HUES6 (cell line): ENCODE data around the gene HNRNPC.
"Not testable (repeated sequence)": the region's sequence is repeated elsewhere in the genome, so short reads cannot be mapped to it uniquely, and the experiment has no call there.

Source experiments
- H3K27ac ChIP-seq: 2 replicates; pipeline ENCODE4 v1.7.0; 2013; ENCODE audit warnings: low read depth, mild to moderate bottlenecking, low read length, inconsistent platforms
- H3K27me3 ChIP-seq: 2 replicates; pipeline ENCODE4 v1.6.1; 2013; ENCODE audit warnings: low read length; ENCODE audit not compliant: control insufficient read depth, insufficient read depth
- H3K36me3 ChIP-seq: 2 replicates; pipeline ENCODE4 v1.6.1; 2013; ENCODE audit warnings: low read length; ENCODE audit not compliant: control insufficient read depth, insufficient read depth
- H3K4me1 ChIP-seq: 2 replicates; pipeline ENCODE4 v1.6.1; 2013; ENCODE audit warnings: low read length; ENCODE audit not compliant: control insufficient read depth, insufficient read depth
- H3K4me3 ChIP-seq: 2 replicates; pipeline ENCODE4 v1.5.1; 2013; ENCODE audit warnings: low read depth, low read length
- H3K9ac ChIP-seq: one replicate; pipeline ENCODE4 v1.6.1; 2013; ENCODE audit warnings: mild to moderate bottlenecking, low read length
- H3K9me3 ChIP-seq: 2 replicates; pipeline ENCODE4 v1.6.1; 2013; ENCODE audit warnings: low read depth, low read length; ENCODE audit not compliant: control insufficient read depth, insufficient read depth

Gene HNRNPC

DNA sequence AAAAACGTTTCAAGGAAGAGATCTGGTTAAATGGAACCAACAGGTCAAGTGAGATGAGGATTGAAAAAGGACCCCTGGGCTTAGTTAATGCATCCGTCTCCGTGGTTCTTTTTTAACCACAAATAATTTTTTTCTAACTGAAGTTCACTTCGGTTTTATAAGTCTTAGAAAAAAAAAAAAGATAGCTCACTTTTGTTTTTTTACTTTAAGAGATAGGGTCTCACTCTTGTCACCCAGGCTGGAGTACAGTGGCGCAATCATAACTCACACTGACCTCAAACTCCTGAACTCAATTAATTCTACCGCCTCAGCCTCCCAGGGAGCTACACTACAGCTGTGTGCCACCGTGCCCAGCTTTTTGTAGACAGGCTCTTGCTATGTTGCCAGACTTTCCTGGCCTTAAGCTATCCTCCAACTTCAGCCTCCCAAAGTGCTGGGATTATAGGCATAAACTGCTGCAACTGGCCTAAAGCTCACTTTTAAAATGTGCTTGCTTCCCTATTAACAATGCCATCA is 11.8 kb downstream of the HNRNPC start:
- Histone ChIP-seq H3K4me3 (no peak overlapping the region), H3K9me3 (no peaks in the 10 kb centered on the region), H3K27me3 (no peaks in the 10 kb centered on the region), H3K27ac (no peak overlapping the region), H3K4me1 (peaks cover 21% of the 10 kb centered on the region), H3K9ac (no peak overlapping the region), H3K36me3 (peaks cover 91% of the 10 kb centered on the region)

DNA sequence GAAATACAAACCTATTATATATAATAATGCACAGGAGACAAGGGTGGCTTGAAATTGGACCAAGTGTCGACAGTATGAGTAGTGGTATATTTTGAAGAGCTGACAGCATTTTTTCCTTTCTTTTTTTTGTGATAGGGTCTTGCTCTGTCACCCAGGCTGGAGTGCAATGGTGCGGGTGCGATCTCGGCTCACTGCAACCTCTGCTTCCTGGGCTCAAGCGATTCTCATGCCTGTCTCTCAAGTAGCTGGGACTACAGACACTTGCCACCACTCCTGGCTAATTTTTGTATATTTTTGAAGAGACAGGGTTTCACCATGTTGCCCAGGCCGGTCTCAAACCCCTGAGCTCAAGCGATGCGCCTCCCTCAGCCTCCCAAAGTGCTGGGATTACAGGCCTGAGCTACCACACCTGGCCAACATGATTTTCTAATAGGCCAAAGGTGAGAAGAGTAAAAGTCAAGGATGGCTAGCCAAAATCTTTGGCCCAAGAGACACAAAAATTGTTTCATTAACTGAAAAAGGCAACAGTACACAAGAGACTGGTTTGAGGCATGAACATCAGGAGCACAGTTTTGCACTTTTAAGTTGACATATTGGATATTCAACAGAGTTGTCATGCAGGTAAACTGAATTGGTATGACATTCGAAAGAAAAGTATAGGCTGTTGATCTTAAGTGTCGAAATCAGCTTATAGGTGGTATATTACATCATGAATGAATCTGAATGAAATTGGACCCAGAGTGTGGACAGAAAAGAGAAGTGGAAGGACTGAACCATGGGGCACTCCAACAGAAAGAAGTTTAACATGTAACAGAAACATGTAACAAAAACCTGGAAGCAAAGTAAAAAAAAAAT is 12.5 kb downstream of the HNRNPC start:
- H3K9ac ChIP-seq, result no peak overlapping the region

DNA sequence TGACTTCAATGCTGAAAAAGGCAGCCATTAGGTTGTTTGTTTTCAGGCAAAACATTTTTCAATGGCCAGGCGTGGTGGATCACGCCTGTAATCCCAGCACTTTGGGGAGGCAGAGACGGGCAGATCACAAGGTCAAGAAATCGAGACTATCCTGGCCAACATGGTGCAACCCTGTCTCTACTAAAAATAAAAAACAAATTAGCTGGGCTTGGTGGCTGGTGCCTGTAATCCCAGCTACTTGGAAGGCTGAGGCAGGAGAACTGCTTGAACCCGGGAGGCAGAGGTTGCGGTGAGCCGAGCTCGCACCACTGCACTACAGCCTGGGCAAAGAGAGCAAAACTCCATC is 13.2 kb downstream of the HNRNPC start:
- H3K36me3 ChIP-seq, result peaks cover 91% of the 10 kb centered on the region
- not testable (repeated sequence) for H3K27ac ChIP-seq, H3K4me3 ChIP-seq, H3K27me3 ChIP-seq, H3K9me3 ChIP-seq, H3K9ac ChIP-seq
- peaks cover 21% of the 10 kb centered on the region for H3K4me1 ChIP-seq

More for the DNA sequence above, 12.5 kb downstream of the HNRNPC start:
- Histone ChIP-seq H3K36me3 (peaks cover 91% of the 10 kb centered on the region), H3K9me3 (no peaks in the 10 kb centered on the region), H3K4me3 (no peak overlapping the region), H3K4me1 (peaks cover 21% of the 10 kb centered on the region), H3K27me3 (no peaks in the 10 kb centered on the region), H3K27ac (no peak overlapping the region)

DNA sequence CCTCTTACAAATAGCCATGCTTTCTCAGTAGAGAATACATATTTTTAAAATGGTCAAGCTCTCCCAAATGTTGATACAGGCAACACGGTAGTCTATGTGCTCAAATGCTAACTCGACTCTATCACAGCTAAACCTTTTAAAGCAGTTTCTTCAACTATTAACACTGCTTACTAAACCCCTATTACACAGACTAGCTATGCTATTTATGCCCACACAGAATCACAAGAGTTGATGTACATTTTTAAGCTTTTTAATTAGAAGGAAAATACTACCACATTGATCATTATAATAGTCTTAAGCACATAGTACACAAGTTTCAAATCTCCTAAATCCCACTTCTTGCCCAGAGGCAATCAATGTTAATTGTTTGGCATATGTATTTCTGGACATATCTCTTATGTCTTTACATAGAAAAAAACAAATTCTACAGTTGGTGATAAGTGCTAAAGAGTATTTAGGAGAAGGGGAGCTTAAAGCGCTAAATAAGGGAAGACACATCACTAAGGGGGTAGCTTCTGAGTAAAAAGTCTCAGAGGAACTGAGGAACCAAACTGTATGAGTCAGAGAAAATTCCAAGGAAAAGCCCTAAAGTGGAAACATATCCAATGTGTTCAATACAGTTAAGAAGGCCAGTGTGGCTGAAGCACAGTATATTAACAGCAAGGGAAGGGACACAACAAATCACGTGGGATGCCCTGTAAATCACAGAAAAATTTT is 13.7 kb downstream of the HNRNPC start:
- H3K27ac ChIP-seq, result no peak overlapping the region
- peaks cover 21% of the 10 kb centered on the region for H3K4me1 ChIP-seq
- peaks cover 91% of the 10 kb centered on the region for H3K36me3 ChIP-seq
- H3K9ac ChIP-seq, result no peak overlapping the region
- H3K27me3 ChIP-seq, result no peaks in the 10 kb centered on the region
- no peak overlapping the region for H3K4me3 ChIP-seq
- H3K9me3 ChIP-seq, result no peaks in the 10 kb centered on the region

DNA sequence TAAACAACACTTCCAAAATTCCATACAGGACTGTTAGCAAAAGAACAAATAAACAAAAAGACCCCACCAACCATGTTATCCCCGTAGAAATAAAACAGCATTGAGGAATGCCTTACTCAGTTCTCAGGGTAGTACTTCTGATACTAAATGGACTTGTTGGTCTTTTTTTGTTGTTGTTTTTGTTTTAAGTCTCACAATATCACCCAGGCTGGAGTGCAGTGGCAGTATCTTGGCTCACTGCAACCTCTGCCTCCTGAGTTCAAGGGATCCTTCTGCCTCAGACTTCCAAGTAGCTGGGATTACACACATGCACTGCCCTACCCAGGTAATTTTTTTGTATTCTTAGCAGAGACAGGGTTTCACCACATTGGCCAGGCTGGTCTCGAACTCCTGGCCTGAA is 17.1 kb downstream of the HNRNPC start:
- 0 out of 2 replicates have a peak, but pooled peaks cover 6% of the 10 kb centered on the region for H3K4me1 ChIP-seq
- H3K36me3 ChIP-seq, result peaks cover 95% of the 10 kb centered on the region
- H3K27me3 ChIP-seq, result no peaks in the 10 kb centered on the region
- H3K27ac ChIP-seq, result no peak overlapping the region
- H3K4me3 ChIP-seq, result no peak overlapping the region
- no peak overlapping the region for H3K9ac ChIP-seq
- no peaks in the 10 kb centered on the region for H3K9me3 ChIP-seq

GRCh38 chr14:21251215-21251614 is 18.0 kb downstream of the HNRNPC start:
- H3K9ac ChIP-seq, result no peak overlapping the region
- H3K36me3 ChIP-seq, result peaks cover 95% of the 10 kb centered on the region
- H3K4me1 ChIP-seq, result no peaks in the 10 kb centered on the region

GRCh38 chr14:21248739-21249411 is 20.4 kb downstream of the HNRNPC start:
- no peak overlapping the region for H3K9ac ChIP-seq
- H3K27ac ChIP-seq, result no peak overlapping the region
- H3K4me1 ChIP-seq, result no peaks in the 10 kb centered on the region
- H3K9me3 ChIP-seq, result no peaks in the 10 kb centered on the region
- no peak overlapping the region for H3K4me3 ChIP-seq
- H3K36me3 ChIP-seq, result peaks cover 96% of the 10 kb centered on the region
- no peaks in the 10 kb centered on the region for H3K27me3 ChIP-seq

More at GRCh38 chr14:21251215-21251614, 18.0 kb downstream of the HNRNPC start:
- Histone ChIP-seq H3K27ac (no peak overlapping the region), H3K27me3 (no peaks in the 10 kb centered on the region), H3K9me3 (no peaks in the 10 kb centered on the region), H3K4me3 (no peak overlapping the region)

DNA sequence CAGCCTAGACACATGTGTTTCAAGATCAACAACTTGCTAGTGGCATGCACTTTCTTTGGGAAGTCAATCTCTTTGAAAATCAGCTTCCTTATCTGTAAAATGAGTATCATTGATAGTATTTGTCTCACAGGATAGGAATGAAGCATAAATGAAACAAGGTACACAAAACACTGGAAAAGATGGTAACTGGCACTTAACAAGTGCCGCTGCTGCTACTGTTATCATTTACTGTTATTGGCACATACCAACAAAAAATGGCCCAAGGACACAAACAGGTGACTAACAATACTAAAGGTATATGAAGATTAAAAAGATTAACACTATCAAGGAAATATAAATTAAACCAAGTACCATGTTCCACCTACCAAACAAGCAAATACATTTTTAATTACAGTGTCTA is 20.9 kb downstream of the HNRNPC start:
- Histone ChIP-seq H3K36me3 (peaks cover 96% of the 10 kb centered on the region), H3K27me3 (no peaks in the 10 kb centered on the region), H3K9ac (no peak overlapping the region), H3K4me3 (no peak overlapping the region), H3K4me1 (no peaks in the 10 kb centered on the region), H3K27ac (no peak overlapping the region), H3K9me3 (no peaks in the 10 kb centered on the region)

DNA sequence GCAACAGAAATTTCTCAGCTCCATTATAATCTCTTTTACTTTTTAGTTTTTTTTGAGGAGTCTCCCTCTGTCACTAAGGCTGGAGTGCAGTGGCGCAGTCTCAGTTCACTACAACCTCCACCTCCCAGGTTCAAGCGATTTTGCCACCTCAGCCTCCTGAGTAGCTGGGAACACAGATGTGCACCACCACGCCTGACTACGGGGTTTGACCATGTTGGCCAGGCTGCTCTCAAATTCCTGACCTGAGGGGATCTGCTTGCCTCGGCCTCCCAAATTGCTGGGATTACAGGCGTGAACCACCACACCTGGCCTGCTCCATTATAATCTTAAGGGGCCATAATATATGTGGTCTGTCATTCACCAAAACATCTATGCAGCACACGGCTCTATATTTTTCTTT is 23.4 kb downstream of the HNRNPC start:
- H3K4me1 ChIP-seq, result no peaks in the 10 kb centered on the region
- H3K27ac ChIP-seq, result no peak overlapping the region
- no peaks in the 10 kb centered on the region for H3K27me3 ChIP-seq
- H3K4me3 ChIP-seq, result no peak overlapping the region
- peaks cover 93% of the 10 kb centered on the region for H3K36me3 ChIP-seq
- H3K9ac ChIP-seq, result no peak overlapping the region
- H3K9me3 ChIP-seq, result no peaks in the 10 kb centered on the region

GRCh38 chr14:21244544-21244943 is 24.7 kb downstream of the HNRNPC start:
- Histone ChIP-seq H3K36me3 (peaks cover 93% of the 10 kb centered on the region), H3K27me3 (no peaks in the 10 kb centered on the region), H3K27ac (no peak overlapping the region), H3K9ac (no peak overlapping the region), H3K9me3 (no peaks in the 10 kb centered on the region), H3K4me1 (no peaks in the 10 kb centered on the region), H3K4me3 (no peak overlapping the region)
